Lower lobe of right lung (tissue), 2 donors: ENCODE results near the gene STK32B. TPM values are rescaled to one million over a fixed set of nuclear protein-coding genes. Genes with fewer than 3 reads are reported as not detected.

Experiments used
- ATAC-seq, 2 donors: fragments of 200-7000 bp; cut with Tn5 transposase; one replicate each; pipeline ENCODE4 v1.9.1; 2020 to 2022; ENCODE audit warnings: mild to moderate bottlenecking in 2 of 2, moderate library complexity in 2 of 2
- DNase-seq: peaks from one replicate; pipeline ENCODE4 v3.0.0-alpha.2; 2020
- H3K27ac ChIP-seq: fragments of 200-600 bp; one replicate; pipeline ENCODE4 v1.8.0; 2022
- H3K27me3 ChIP-seq: fragments of 200-600 bp; one replicate; pipeline ENCODE4 v1.8.0; 2022; ENCODE audit warnings: low read depth
- H3K36me3 ChIP-seq: fragments of 200-600 bp; one replicate; pipeline ENCODE4 v1.8.0; 2022; ENCODE audit warnings: mild to moderate bottlenecking
- H3K4me1 ChIP-seq: fragments of 200-600 bp; one replicate; pipeline ENCODE4 v1.8.0; 2022
- H3K4me3 ChIP-seq: fragments of 200-600 bp; one replicate; pipeline ENCODE4 v1.8.0; 2022; ENCODE audit warnings: mild to moderate bottlenecking
- H3K9me3 ChIP-seq: fragments of 200-600 bp; one replicate; pipeline ENCODE4 v1.8.0; 2022
- CTCF ChIP-seq: fragments of 200-600 bp; IDR thresholded peaks from one replicate; pipeline ENCODE4 v1.8.0; 2022; ENCODE audit warnings: antibody characterized with exemption, mild to moderate bottlenecking
- intact Hi-C: fragments of 100-400 bp; cut with DNase I; formaldehyde crosslinking; loops from one replicate; pipeline ENCODE4 v1.11.0; 2022
- total RNA-seq: library from RNA; stranded (reverse); fragmentation: NEBNext Ultra II Directional; extraction: Animal tissue kit (Norgen Biotek cat#: 25700); gene quantifications from one replicate; pipeline ENCODE4 v1.2.1, GENCODE V29; 2021
- donor health status: DM: no; HTN: yes; CAD: no; lungs with severe emphysema.

The STK32B gene
- total RNA-seq, 1 donor from 2014 or later = 1.3 TPM

- H3K27me3 ChIP-seq = no peaks in the 10 kb centered on the region
- H3K36me3 ChIP-seq = no peaks in the 10 kb centered on the region
- no peak for ATAC-seq
- no peak overlapping the region for H3K4me3 ChIP-seq
- intact Hi-C loops = no loop called here
- DNase-seq = no peak
- no peaks in the 10 kb centered on the region for H3K4me1 ChIP-seq
- H3K27ac ChIP-seq = no peak overlapping the region
- no peak for TF ChIP-seq CTCF
- no peaks in the 10 kb centered on the region for H3K9me3 ChIP-seq
These were observed 480.8 kb downstream of the STK32B start for GRCh38 chr4:5532100-5532499.

GRCh38 chr4:5539584-5539983 lies 488.3 kb downstream of the STK32B start:
- Histone ChIP-seq H3K27me3 (no peaks in the 10 kb centered on the region), H3K9me3 (no peaks in the 10 kb centered on the region), H3K4me3 (no peak overlapping the region), H3K4me1 (no peaks in the 10 kb centered on the region), H3K27ac (no peak overlapping the region), H3K36me3 (no peaks in the 10 kb centered on the region)
- ATAC-seq (no peak), DNase-seq (no peak)
- intact Hi-C loops = no loop called here
- TF ChIP-seq CTCF = no peak

- H3K9me3 ChIP-seq = no peaks in the 10 kb centered on the region
- no peaks in the 10 kb centered on the region for H3K4me1 ChIP-seq
- intact Hi-C loops = no loop called here
- no peaks in the 10 kb centered on the region for H3K27me3 ChIP-seq
- H3K36me3 ChIP-seq = no peaks in the 10 kb centered on the region
- DNase-seq (no peak), ATAC-seq (no peak)
- H3K4me3 ChIP-seq = no peak overlapping the region
- no peak overlapping the region for H3K27ac ChIP-seq
- no peak for TF ChIP-seq CTCF
These were observed 489.9 kb downstream of the STK32B start for GRCh38 chr4:5541169-5541568.

- no peaks in the 10 kb centered on the region for H3K27me3 ChIP-seq
- H3K27ac ChIP-seq = no peak overlapping the region
- intact Hi-C loops = no loop called here
- H3K9me3 ChIP-seq = no peaks in the 10 kb centered on the region
- H3K4me1 ChIP-seq = no peaks in the 10 kb centered on the region
- no peak for DNase-seq
- no peak overlapping the region for H3K4me3 ChIP-seq
- H3K36me3 ChIP-seq = no peaks in the 10 kb centered on the region
- no peak for ATAC-seq
- TF ChIP-seq CTCF = no peak
These were observed 492.4 kb downstream of the STK32B start for GRCh38 chr4:5543681-5544080.

GRCh38 chr4:5544762-5545161 lies 493.5 kb downstream of the STK32B start:
- ATAC-seq (no peak), DNase-seq (no peak)
- no peak overlapping the region for H3K4me3 ChIP-seq
- no peak overlapping the region for H3K27ac ChIP-seq
- H3K9me3 ChIP-seq = no peaks in the 10 kb centered on the region
- intact Hi-C loops = no loop called here
- no peaks in the 10 kb centered on the region for H3K36me3 ChIP-seq
- H3K4me1 ChIP-seq = no peaks in the 10 kb centered on the region
- TF ChIP-seq CTCF = no peak
- no peaks in the 10 kb centered on the region for H3K27me3 ChIP-seq

- DNase-seq (no peak), ATAC-seq (no peak)
- TF ChIP-seq CTCF = no peak
- intact Hi-C loops = no loop called here
- Histone ChIP-seq H3K4me1 (no peaks in the 10 kb centered on the region), H3K27ac (no peak overlapping the region), H3K9me3 (no peaks in the 10 kb centered on the region), H3K36me3 (no peaks in the 10 kb centered on the region), H3K27me3 (no peaks in the 10 kb centered on the region), H3K4me3 (no peak overlapping the region)
These were observed 494.0 kb downstream of the STK32B start for GRCh38 chr4:5545271-5545670.
